Keratinocyte (primary cell): ENCODE results near the gene NKX1-2. TPM values are rescaled to one million over a fixed set of nuclear protein-coding genes. Genes with fewer than 3 reads are reported as not detected.

Experiments
- DNase-seq: peaks from one replicate; pipeline ENCODE4 v3.0.0-alpha.2; 2011; ENCODE audit warnings: low read depth, missing footprints, low spot score
- FAIRE-seq: peaks from 2 replicates; lab custom pipeline; 2011; peaks lifted over from hg19 to GRCh38; lab: Jason Lieb, UNC
- H2AFZ ChIP-seq: 2 replicates; pipeline ENCODE4 v1.6.0; 2012; ENCODE audit warnings: low read length, control low read depth, inconsistent platforms; ENCODE audit not compliant: control insufficient read depth
- H3K27ac ChIP-seq: 2 replicates; pipeline ENCODE4 v1.5.1; 2011; ENCODE audit warnings: low read length; ENCODE audit not compliant: control insufficient read depth, insufficient read depth
- H3K27me3 ChIP-seq: 3 replicates; pipeline ENCODE4 v1.6.0; 2011; ENCODE audit warnings: low read length; ENCODE audit not compliant: control insufficient read depth, insufficient read depth; ENCODE audit errors: extremely low read depth
- H3K36me3 ChIP-seq, 2 experiments: 2 replicates in 1 of 2; 3 replicates in 1 of 2; pipeline ENCODE4 v1.5.1; 2011; ENCODE audit warnings: low read length in 2 of 2, mild to moderate bottlenecking in 1 of 2; ENCODE audit not compliant: control insufficient read depth in 2 of 2, insufficient read depth in 2 of 2; ENCODE audit errors: extremely low read depth in 1 of 2
- H3K4me1 ChIP-seq: 3 replicates; pipeline ENCODE4 v1.5.1; 2011; ENCODE audit warnings: low read length; ENCODE audit not compliant: control insufficient read depth, insufficient read depth; ENCODE audit errors: extremely low read depth
- H3K4me2 ChIP-seq: 3 replicates; pipeline ENCODE4 v1.6.0; 2011; ENCODE audit warnings: low read depth, low read length; ENCODE audit not compliant: control insufficient read depth, insufficient read depth; ENCODE audit errors: extremely low read depth
- H3K4me3 ChIP-seq, 3 experiments: fragments of 200-600 bp in 1 of 3; sonication (generic) in 1 of 3; 2 replicates in 2 of 3; 3 replicates in 1 of 3; pipeline ENCODE4 v1.5.1; 2011 to 2016; ENCODE audit warnings: low read length in 3 of 3, mild to moderate bottlenecking in 3 of 3, control low read depth in 2 of 3, inconsistent platforms in 1 of 3, low read depth in 1 of 3, mixed read lengths in 1 of 3, mixed run types in 1 of 3, moderate library complexity in 1 of 3; ENCODE audit not compliant: control insufficient read depth in 2 of 3, insufficient read depth in 2 of 3; ENCODE audit errors: extremely low read depth in 1 of 3
- H3K79me2 ChIP-seq: 2 replicates; pipeline ENCODE4 v1.6.0; 2012; ENCODE audit warnings: low read length; ENCODE audit not compliant: control insufficient read depth, insufficient read depth
- H3K9ac ChIP-seq: 3 replicates; pipeline ENCODE4 v1.6.0; 2011; ENCODE audit warnings: low read length; ENCODE audit not compliant: control insufficient read depth, insufficient read depth; ENCODE audit errors: extremely low read depth
- H3K9me1 ChIP-seq: 3 replicates; pipeline ENCODE4 v1.6.0; 2011; ENCODE audit warnings: low read length; ENCODE audit not compliant: control insufficient read depth, insufficient read depth; ENCODE audit errors: extremely low read depth
- H3K9me3 ChIP-seq: 2 replicates; pipeline ENCODE4 v1.5.1; 2012; ENCODE audit warnings: low read depth, low read length; ENCODE audit not compliant: control insufficient read depth
- H4K20me1 ChIP-seq: 3 replicates; pipeline ENCODE4 v1.6.0; 2011; ENCODE audit warnings: low read length; ENCODE audit not compliant: control insufficient read depth, insufficient read depth; ENCODE audit errors: extremely low read depth
- EZH2 ChIP-seq: IDR thresholded peaks from one replicate; pipeline ENCODE4 v1.6.1; 2012; ENCODE audit warnings: inconsistent platforms, mild to moderate bottlenecking, low read length, moderate library complexity
- dilution Hi-C: fragments of 300-500 bp; cut with MboI; formaldehyde crosslinking; loops from one replicate; pipeline ENCODE4 v1.7.0; 2020; ENCODE audit warnings: low sequenced_read_pairs; ENCODE audit not compliant: extremely low pct_ligation_motif_present
- polyA plus RNA-seq, 5 experiments: library from polyadenylated mRNA; depleted of rRNA in 3 of 5; stranded (reverse) in 3 of 5; stranded (forward) in 1 of 5; unstranded in 1 of 5; fragments of >200 nt; gene quantifications; 1 replicate in 1 of 5; 2 replicates in 3 of 5; 3 replicates in 1 of 5; pipeline versions ENCODE4 v1.2.1 to v1.2.3, GENCODE V29; 2011 to 2012; ENCODE audit warnings: missing spikeins in 2 of 5, low read depth in 1 of 5, low replicate concordance in 1 of 5
- TF ChIP-seq, protein P1 (sequence below), 3 experiments: IDR thresholded peaks in 1 of 3; conservative IDR thresholded peaks in 1 of 3; optimal IDR thresholded peaks in 1 of 3; 2 replicates in 2 of 3; 3 replicates in 1 of 3; pipeline versions ENCODE3 to v1.5.1; 2011; ENCODE audit warnings: low read length in 3 of 3, mild to moderate bottlenecking in 3 of 3, moderate library complexity in 2 of 3, control low read depth in 1 of 3, inconsistent platforms in 1 of 3; ENCODE audit not compliant: insufficient read depth in 2 of 3; ENCODE audit errors: extremely low read depth in 1 of 3

Gene NKX1-2
- polyA plus RNA-seq, 1 donor (not counting 4 experiments of a cell fraction or from before 2014, with no cell fraction given), result 1.9 TPM

DNA sequence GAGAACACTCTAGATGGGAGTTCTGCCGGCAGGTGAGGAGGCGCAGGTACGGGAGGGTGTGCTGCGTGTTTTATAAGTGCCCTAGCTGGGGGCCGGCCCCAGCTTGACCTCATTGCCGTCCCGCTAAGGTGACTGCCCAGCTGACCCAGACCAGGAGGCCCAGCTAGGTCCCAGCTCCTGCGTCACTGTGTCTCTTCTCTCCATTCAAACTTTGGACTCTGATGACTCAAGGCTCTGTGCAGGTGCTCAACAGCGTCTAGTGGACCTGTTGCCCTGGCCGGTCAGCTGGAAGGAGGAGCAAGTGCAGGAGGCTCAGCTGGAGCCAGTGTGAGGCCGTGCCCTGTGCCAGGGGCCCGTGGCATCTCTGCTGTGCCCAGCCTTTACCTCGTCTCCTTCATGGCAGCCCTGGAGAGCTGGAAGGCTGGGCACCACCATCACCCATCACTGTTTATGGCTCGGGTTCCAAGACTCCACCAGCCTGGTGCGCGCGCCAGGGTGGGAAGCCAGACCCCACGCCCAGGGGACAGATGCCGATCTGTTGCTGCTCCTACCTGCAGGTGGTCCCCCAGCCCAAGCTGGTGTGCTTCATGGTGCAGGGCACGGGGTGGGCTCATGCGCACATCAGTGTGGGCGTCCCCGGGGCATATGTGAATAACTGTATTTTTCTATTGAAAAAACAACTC is 26.3 kb upstream of the NKX1-2 start:
- TF ChIP-seq, protein P1, sequence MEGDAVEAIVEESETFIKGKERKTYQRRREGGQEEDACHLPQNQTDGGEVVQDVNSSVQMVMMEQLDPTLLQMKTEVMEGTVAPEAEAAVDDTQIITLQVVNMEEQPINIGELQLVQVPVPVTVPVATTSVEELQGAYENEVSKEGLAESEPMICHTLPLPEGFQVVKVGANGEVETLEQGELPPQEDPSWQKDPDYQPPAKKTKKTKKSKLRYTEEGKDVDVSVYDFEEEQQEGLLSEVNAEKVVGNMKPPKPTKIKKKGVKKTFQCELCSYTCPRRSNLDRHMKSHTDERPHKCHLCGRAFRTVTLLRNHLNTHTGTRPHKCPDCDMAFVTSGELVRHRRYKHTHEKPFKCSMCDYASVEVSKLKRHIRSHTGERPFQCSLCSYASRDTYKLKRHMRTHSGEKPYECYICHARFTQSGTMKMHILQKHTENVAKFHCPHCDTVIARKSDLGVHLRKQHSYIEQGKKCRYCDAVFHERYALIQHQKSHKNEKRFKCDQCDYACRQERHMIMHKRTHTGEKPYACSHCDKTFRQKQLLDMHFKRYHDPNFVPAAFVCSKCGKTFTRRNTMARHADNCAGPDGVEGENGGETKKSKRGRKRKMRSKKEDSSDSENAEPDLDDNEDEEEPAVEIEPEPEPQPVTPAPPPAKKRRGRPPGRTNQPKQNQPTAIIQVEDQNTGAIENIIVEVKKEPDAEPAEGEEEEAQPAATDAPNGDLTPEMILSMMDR (optimal IDR thresholded peaks at IDR 0.05 in 1 of 3, IDR thresholded peaks at IDR 0.05 in 1 of 3, conservative IDR thresholded peaks at IDR 0.05 in 1 of 3; ENCODE audit: extremely low read depth in 1 of 3, insufficient read depth in 2 of 3, low read length in 3 of 3), result no peak
- TF ChIP-seq EZH2, result no peak
- dilution Hi-C loops, result no loop called here
- no peaks in the 10 kb centered on the region for H4K20me1 ChIP-seq
- H3K79me2 ChIP-seq, result no peaks in the 10 kb centered on the region
- no peaks in the 10 kb centered on the region for H3K9me3 ChIP-seq
- H3K27me3 ChIP-seq, result no peaks in the 10 kb centered on the region
- no peak overlapping the region for H3K27ac ChIP-seq
- no peak overlapping the region for H3K4me2 ChIP-seq
- no peak overlapping the region for H2AFZ ChIP-seq
- FAIRE-seq (no peak), DNase-seq (no peak)
- peaks cover 7% of the 10 kb centered on the region for H3K4me1 ChIP-seq
- H3K9ac ChIP-seq, result no peak overlapping the region
- H3K4me3 ChIP-seq, result no peak overlapping the region
- H3K9me1 ChIP-seq, result no peaks in the 10 kb centered on the region
- no peaks in the 10 kb centered on the region for H3K36me3 ChIP-seq

DNA sequence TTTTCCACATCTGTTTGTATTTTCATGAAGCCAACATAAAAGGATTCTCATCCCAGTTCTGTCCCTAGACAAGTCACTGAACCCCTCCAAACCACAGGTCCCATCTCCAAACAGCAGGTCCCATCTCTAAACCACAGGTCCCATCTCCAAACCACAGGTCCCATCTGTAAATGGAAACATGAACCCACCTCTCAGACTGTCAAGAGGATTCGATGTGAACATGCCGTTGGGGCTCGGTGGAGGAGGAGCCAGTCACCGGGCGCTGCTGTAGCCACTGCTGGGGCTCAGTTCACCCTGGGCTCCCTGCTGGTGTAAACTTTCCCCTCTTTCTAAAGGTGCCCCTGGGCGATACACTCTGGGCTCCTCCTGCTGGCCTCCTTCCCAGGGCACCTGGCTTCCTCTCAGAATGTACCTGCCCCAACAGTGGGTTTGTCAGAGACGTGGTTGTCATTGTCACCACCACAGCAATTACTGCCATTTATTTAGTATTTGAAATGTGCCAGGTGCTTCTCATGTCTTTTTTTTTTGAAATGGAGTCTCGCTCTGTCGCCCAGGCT is 24.8 kb upstream of the NKX1-2 start:
- Histone ChIP-seq H2AFZ (no peak overlapping the region), H3K4me2 (no peak overlapping the region), H3K4me3 (no peak overlapping the region), H3K79me2 (peaks cover 1% of the 10 kb centered on the region), H3K9me1 (peaks cover 2% of the 10 kb centered on the region), H4K20me1 (no peaks in the 10 kb centered on the region), H3K9me3 (no peaks in the 10 kb centered on the region), H3K4me1 (peaks cover 7% of the 10 kb centered on the region), H3K36me3 (peaks cover 0 to 4% of the 10 kb centered on the region in 2 experiments), H3K27ac (no peak overlapping the region), H3K27me3 (no peaks in the 10 kb centered on the region), H3K9ac (no peak overlapping the region)
- TF ChIP-seq EZH2, result no peak
- TF ChIP-seq, protein P1 (optimal IDR thresholded peaks at IDR 0.05 in 1 of 3, IDR thresholded peaks at IDR 0.05 in 1 of 3, conservative IDR thresholded peaks at IDR 0.05 in 1 of 3; ENCODE audit: extremely low read depth in 1 of 3, insufficient read depth in 2 of 3, low read length in 3 of 3), result no peak
- dilution Hi-C loops, result no loop called here
- no peak for DNase-seq
- FAIRE-seq, result no peak
